IMR-90 (cell line): Measurements from ENCODE around the gene CTNNA2. TPM values are rescaled to one million over a fixed set of nuclear protein-coding genes. Genes with fewer than 3 reads are reported as not detected.

Source experiments
- ATAC-seq: fragments of 200-7000 bp; cut with Tn5 transposase; 2 replicates; pipeline ENCODE4 v1.9.1; 2020; ENCODE audit warnings: low read depth, mild to moderate bottlenecking, moderate library complexity
- BruUV-seq: library from RNA; stranded (reverse); fragments of 400-500 nt; replicated peaks from 2 replicates; lab custom pipeline; 2021; lab: Mats Ljungman, UMichigan
- CTCF ChIA-PET: fragments of 300-600 bp; formaldehyde crosslinking; extraction: SDS; loops from one replicate; lab custom pipeline; 2021; ENCODE audit warnings: antibody characterized with exemption; lab: Yijun Ruan, JAX
- POLR2A ChIA-PET: fragments of 300-600 bp; sonication (Branson Sonifier 250); formaldehyde crosslinking; loops from one replicate; lab custom pipeline; 2022; ENCODE audit warnings: antibody characterized with exemption; ENCODE audit not compliant: unreplicated experiment; lab: Charles Lee
- DNase-seq: peaks from one replicate; pipeline ENCODE4 v3.0.0; 2013
- H2AFZ ChIP-seq: replicated peaks from 2 replicates; pipeline ENCODE3; 2013; ENCODE audit warnings: low read length, mild to moderate bottlenecking; ENCODE audit not compliant: poor library complexity
- H2AK5ac ChIP-seq: 2 replicates; pipeline ENCODE4 v1.6.1; 2013; ENCODE audit warnings: low read depth, low read length, inconsistent platforms
- H2AK9ac ChIP-seq: replicated peaks from 2 replicates; pipeline ENCODE3; 2013; ENCODE audit warnings: mild to moderate bottlenecking, low read depth, low read length, moderate library complexity; ENCODE audit not compliant: poor library complexity
- H2BK120ac ChIP-seq: 2 replicates; pipeline ENCODE4 v1.6.1; 2013; ENCODE audit warnings: low read depth, low read length, inconsistent platforms
- H2BK15ac ChIP-seq: 3 replicates; pipeline ENCODE4 v1.6.1; 2013; ENCODE audit warnings: low read depth, low read length, inconsistent platforms
- H2BK20ac ChIP-seq: 2 replicates; pipeline ENCODE4 v1.6.1; 2013; ENCODE audit warnings: low read depth, mild to moderate bottlenecking, inconsistent platforms, low read length, moderate library complexity
- H2BK5ac ChIP-seq: 2 replicates; pipeline ENCODE4 v1.6.1; 2013; ENCODE audit warnings: mild to moderate bottlenecking, low read depth, low read length, inconsistent platforms; ENCODE audit not compliant: poor library complexity, severe bottlenecking
- H3K14ac ChIP-seq: replicated peaks from 2 replicates; pipeline ENCODE4 v1.6.1; 2013; ENCODE audit warnings: low read depth, low read length, inconsistent platforms
- H3K18ac ChIP-seq: 2 replicates; pipeline ENCODE4 v1.6.1; 2013; ENCODE audit warnings: low read depth, low read length, control low read depth
- H3K23ac ChIP-seq: 2 replicates; pipeline ENCODE4 v1.6.1; 2013; ENCODE audit warnings: low read depth, low read length, inconsistent platforms
- H3K27ac ChIP-seq: 2 replicates; pipeline ENCODE4 v1.5.1; 2013; ENCODE audit warnings: mild to moderate bottlenecking, control low read depth, low read length; ENCODE audit not compliant: insufficient read depth
- H3K27me3 ChIP-seq: 2 replicates; pipeline ENCODE4 v1.6.1; 2013; ENCODE audit warnings: low read length; ENCODE audit not compliant: control insufficient read depth, insufficient read depth
- H3K36me3 ChIP-seq: 2 replicates; pipeline ENCODE4 v1.6.1; 2013; ENCODE audit warnings: low read length, mixed read lengths; ENCODE audit not compliant: control insufficient read depth, insufficient read depth
- H3K4ac ChIP-seq: 2 replicates; pipeline ENCODE4 v1.6.1; 2013; ENCODE audit warnings: low read depth, low read length, inconsistent platforms
- H3K4me1 ChIP-seq: 2 replicates; pipeline ENCODE4 v1.6.1; 2013; ENCODE audit warnings: low read length, mixed read lengths; ENCODE audit not compliant: control insufficient read depth, insufficient read depth
- H3K4me2 ChIP-seq: 2 replicates; pipeline ENCODE4 v1.6.1; 2013; ENCODE audit warnings: low read depth, mild to moderate bottlenecking, control low read depth, low read length, moderate library complexity
- H3K4me3 ChIP-seq: 2 replicates; pipeline ENCODE4 v1.5.1; 2013; ENCODE audit warnings: low read depth, mild to moderate bottlenecking, control low read depth, low read length, moderate library complexity; ENCODE audit not compliant: insufficient read depth
- H3K56ac ChIP-seq: 2 replicates; pipeline ENCODE4 v1.6.1; 2013; ENCODE audit warnings: low read length, inconsistent platforms; ENCODE audit not compliant: insufficient read depth; ENCODE audit errors: extremely low read depth
- H3K79me1 ChIP-seq, 2 experiments: 2 replicates each; pipeline ENCODE4 v1.6.1; 2013; ENCODE audit warnings: low read length in 2 of 2, inconsistent platforms in 1 of 2, low read depth in 1 of 2
- H3K9ac ChIP-seq: 2 replicates; pipeline ENCODE4 v1.6.1; 2013; ENCODE audit warnings: low read depth, low read length, control low read depth
- H3K9me1 ChIP-seq: 2 replicates; pipeline ENCODE4 v1.6.1; 2013; ENCODE audit warnings: low read length, inconsistent platforms; ENCODE audit not compliant: insufficient read depth
- H3K9me3 ChIP-seq: 2 replicates; pipeline ENCODE4 v1.6.1; 2013; ENCODE audit warnings: low read length; ENCODE audit not compliant: control insufficient read depth, insufficient read depth
- H4K20me1 ChIP-seq: 2 replicates; pipeline ENCODE4 v1.6.1; 2013; ENCODE audit warnings: low read length, inconsistent platforms; ENCODE audit not compliant: insufficient read depth
- H4K5ac ChIP-seq: 2 replicates; pipeline ENCODE4 v1.6.1; 2013; ENCODE audit warnings: mild to moderate bottlenecking, low read depth, low read length, control low read depth
- H4K8ac ChIP-seq, 2 experiments: 2 replicates each; pipeline ENCODE4 v1.6.1; 2013; ENCODE audit warnings: low read depth in 2 of 2, low read length in 2 of 2, control low read depth in 1 of 2, inconsistent platforms in 1 of 2
- H4K91ac ChIP-seq: 2 replicates; pipeline ENCODE4 v1.6.1; 2013; ENCODE audit warnings: low read depth, low read length, inconsistent platforms; ENCODE audit not compliant: insufficient read depth
- BHLHE40 ChIP-seq: fragments of 150-350 bp; IDR thresholded peaks from 2 replicates; pipeline ENCODE4 v1.6.1; 2016; ENCODE audit warnings: mild to moderate bottlenecking, low read depth, low read length
- CEBPB ChIP-seq: IDR thresholded peaks from 2 replicates; pipeline ENCODE4 v1.6.1; 2012; ENCODE audit warnings: low read depth, low read length, improper control_type of control experiment
- CHD1 ChIP-seq: IDR thresholded peaks from 2 replicates; pipeline ENCODE4 v1.6.1; 2012; ENCODE audit warnings: low read depth, low read length, improper control_type of control experiment
- CTCF ChIP-seq: conservative IDR thresholded peaks from 2 replicates; pipeline ENCODE4 v1.5.1; 2012; ENCODE audit warnings: mild to moderate bottlenecking, low read depth, low read length, improper control_type of control experiment
- ELK1 ChIP-seq: fragments of 150-350 bp; IDR thresholded peaks from 2 replicates; pipeline ENCODE4 v1.6.1; 2016; ENCODE audit warnings: low read depth, mild to moderate bottlenecking, low read length, moderate library complexity, borderline replicate concordance
- FOS ChIP-seq: fragments of 150-350 bp; IDR thresholded peaks from 2 replicates; pipeline ENCODE4 v1.6.1; 2016; ENCODE audit warnings: low read depth, low read length
- MAFK ChIP-seq: IDR thresholded peaks from 2 replicates; pipeline ENCODE4 v1.6.1; 2012; ENCODE audit warnings: low read depth, low read length, improper control_type of control experiment
- MAZ ChIP-seq: IDR thresholded peaks from 2 replicates; pipeline ENCODE4 v1.6.1; 2012; ENCODE audit warnings: low read depth, mild to moderate bottlenecking, low read length, improper control_type of control experiment, moderate library complexity, borderline replicate concordance
- MXI1 ChIP-seq: IDR thresholded peaks from 2 replicates; pipeline ENCODE4 v1.6.1; 2012; ENCODE audit warnings: low read depth, mild to moderate bottlenecking, low read length, moderate library complexity, borderline replicate concordance
- NFE2L2 ChIP-seq: fragments of 150-350 bp; IDR thresholded peaks from 2 replicates; pipeline ENCODE4 v1.6.1; 2016; ENCODE audit warnings: low read depth, mild to moderate bottlenecking, low read length
- POLR2A ChIP-seq: IDR thresholded peaks from 2 replicates; pipeline ENCODE4 v1.6.1; 2012; ENCODE audit warnings: mild to moderate bottlenecking, low read depth, low read length
- RAD21 ChIP-seq: IDR thresholded peaks from 2 replicates; pipeline ENCODE4 v1.6.1; 2012; ENCODE audit warnings: low read length, improper control_type of control experiment
- RCOR1 ChIP-seq: IDR thresholded peaks from 2 replicates; pipeline ENCODE4 v1.6.1; 2012; ENCODE audit warnings: mild to moderate bottlenecking, low read length, improper control_type of control experiment; ENCODE audit not compliant: insufficient replicate concordance
- USF2 ChIP-seq: fragments of 150-350 bp; IDR thresholded peaks from 2 replicates; pipeline ENCODE4 v1.6.1; 2017; ENCODE audit warnings: mild to moderate bottlenecking, antibody characterized with exemption, low read length, low read depth
- WGBS, 2 experiments: methylation state at CpG; one replicate each; pipeline versions ENCODE4 v1.1.5 to v1.1.7; 2013; ENCODE audit warnings: missing lambda C conversion rate in 2 of 2; ENCODE audit not compliant: insufficient read length in 1 of 2; ENCODE audit errors: extremely low coverage in 2 of 2; 5-methylcytosine and 5-hydroxymethylcytosine counted together
- dilution Hi-C: fragments of 300-500 bp; cut with HindIII; formaldehyde crosslinking; loops from one replicate; pipeline ENCODE4 v1.14.3; 2018; ENCODE audit warnings: low sequenced_read_pairs; ENCODE audit not compliant: unreplicated experiment
- in situ Hi-C: fragments of 300-500 bp; cut with MboI; formaldehyde crosslinking; loops from 3 replicates; pipeline ENCODE4 v1.14.3; 2019; ENCODE audit warnings: low sequenced_read_pairs, inconsistent platforms, mixed read lengths
- intact Hi-C: fragments of 100-400 bp; cut with micrococcal nuclease; formaldehyde crosslinking; loops from 2 replicates; pipeline ENCODE4 v1.10.0; 2022
- polyA plus RNA-seq, 3 experiments: library from polyadenylated mRNA; depleted of rRNA; stranded (reverse); fragments of >200 nt; gene quantifications; 2 replicates each; pipeline ENCODE4 v1.2.3, GENCODE V29; 2012; ENCODE audit warnings: low replicate concordance in 1 of 3
- total RNA-seq: library from RNA; depleted of rRNA; stranded (reverse); fragments of >200 nt; gene quantifications from 2 replicates; pipeline ENCODE4 v1.2.3, GENCODE V29; 2012

The CTNNA2 gene
- total and polyA plus RNA-seq, 2 of the 4 experiments (the other 2 are of a cell fraction), result not detected

- no peak overlapping the region for H3K56ac ChIP-seq
- in situ Hi-C loops (no loop called here), dilution Hi-C loops (no loop called here), intact Hi-C loops (loop anchor here (5.0 kb wide), 1 partner anchor 86 kb away; no protein-coding TSS in a partner anchor)
- no peak overlapping the region for H3K14ac ChIP-seq
- no peak overlapping the region for H3K4me3 ChIP-seq
- H3K9me3 ChIP-seq, result no peaks in the 10 kb centered on the region
- no peak overlapping the region for H4K5ac ChIP-seq
- no peak overlapping the region for H3K4me2 ChIP-seq
- no peak overlapping the region for H2BK15ac ChIP-seq
- ChIA-PET CTCF (no interaction called here), POLR2A (no interaction called here)
- no peaks in the 10 kb centered on the region for H3K27me3 ChIP-seq
- H3K36me3 ChIP-seq, result no peaks in the 10 kb centered on the region
- DNase-seq, result no peak
- no peak overlapping the region for H3K18ac ChIP-seq
- no peak overlapping the region for H3K4ac ChIP-seq
- no peaks in the 10 kb centered on the region for H4K20me1 ChIP-seq
- no peak overlapping the region for H3K23ac ChIP-seq
- no peak overlapping the region for H4K8ac ChIP-seq
- no peak overlapping the region for H4K91ac ChIP-seq
- no peak for ATAC-seq
- no peak overlapping the region for H2BK20ac ChIP-seq
- H2AFZ ChIP-seq, result no peak overlapping the region
- no peak overlapping the region for H2AK9ac ChIP-seq
- no peaks in the 10 kb centered on the region for H3K79me1 ChIP-seq
- no peak overlapping the region for H2BK120ac ChIP-seq
- no TSS peak for BruUV-seq
- no peak overlapping the region for H3K27ac ChIP-seq
- no peak overlapping the region for H3K9ac ChIP-seq
- no peaks in the 10 kb centered on the region for H3K4me1 ChIP-seq
- no peak overlapping the region for H2AK5ac ChIP-seq
- WGBS, 2 experiments, result no CpG with 5 or more reads among the region's 7 CpGs
- TF ChIP-seq MXI1, result no peak
- no peak for TF ChIP-seq FOS
- TF ChIP-seq MAFK, result no peak
- no peak for TF ChIP-seq NFE2L2
- TF ChIP-seq CEBPB, result no peak
- no peak for TF ChIP-seq USF2
- no peak for TF ChIP-seq BHLHE40
- TF ChIP-seq RAD21, result no peak
- no peak for TF ChIP-seq RCOR1
- TF ChIP-seq POLR2A, result no peak
- TF ChIP-seq CHD1, result no peak
- no peak for TF ChIP-seq CTCF
- no peak for TF ChIP-seq MAZ
- TF ChIP-seq ELK1, result no peak
- no peak overlapping the region for H2BK5ac ChIP-seq
- H3K9me1 ChIP-seq, result no peaks in the 10 kb centered on the region
Observed at GRCh38 chr2:80168801-80169200, 656.0 kb downstream of the CTNNA2 start.
